ENCODE results near the gene LSAMP.

LSAMP gene

GRCh38 chr3:115876876-115877614, 568.2 kb downstream of the LSAMP start:
- WGBS (ENCODE audit: extremely low coverage, insufficient coverage, insufficient read length): no CpG with 5 or more reads among the region's 8 CpGs
- Histone ChIP-seq H3K9ac (ENCODE audit: low read length) (no peak overlapping the region), H2AFZ (ENCODE audit: insufficient read depth, low read length, poor library complexity) (no peak overlapping the region), H2BK12ac (ENCODE audit: low read length) (no peak overlapping the region), H3K27me3 (ENCODE audit: insufficient read depth, low read length) (no peaks in the 10 kb centered on the region), H2AK5ac (ENCODE audit: low read length) (no peak overlapping the region), H3K36me3 (ENCODE audit: control insufficient read depth in 1 of 2, insufficient read depth in 2 of 2, low read length in 2 of 2) (no peaks in the 10 kb centered on the region), H3K4ac (ENCODE audit: low read depth, low read length) (no peak overlapping the region), H2BK5ac (ENCODE audit: low read depth, low read length, poor library complexity) (no peak overlapping the region), H3K14ac (ENCODE audit: low read length) (no peak overlapping the region), H3K79me2 (ENCODE audit: control insufficient read depth, insufficient read depth, low read length, poor library complexity) (no peaks in the 10 kb centered on the region), H4K8ac (ENCODE audit: low read depth, low read length) (no peak overlapping the region), H3K79me1 (ENCODE audit: low read length) (no peaks in the 10 kb centered on the region), H4K12ac (ENCODE audit: low read depth, low read length) (no peak overlapping the region), H3K18ac (ENCODE audit: low read length) (no peak overlapping the region), H3K4me2 (ENCODE audit: low read length) (no peak overlapping the region), H3K4me3 (ENCODE audit: low read depth, low read length) (no peak overlapping the region), H3K4me1 (ENCODE audit: control insufficient read depth in 1 of 2, insufficient read depth in 2 of 2, low read length in 2 of 2) (no peaks in the 10 kb centered on the region), H3K9me3 (ENCODE audit: insufficient read depth, low read depth, low read length) (no peaks in the 10 kb centered on the region), H2BK120ac (ENCODE audit: insufficient read depth, low read length, poor library complexity) (no peak overlapping the region), H3K23ac (ENCODE audit: low read length) (no peak overlapping the region), H3K27ac (ENCODE audit: low read depth, low read length) (no peak overlapping the region), H4K91ac (ENCODE audit: low read depth, low read length) (no peak overlapping the region)
- no peak for DNase-seq

GRCh38 chr3:115875460-115875859, 569.8 kb downstream of the LSAMP start:
- no peaks in the 10 kb centered on the region for H3K9me3 ChIP-seq (ENCODE audit: insufficient read depth, low read depth, low read length)
- H2AK5ac ChIP-seq (ENCODE audit: low read length): no peak overlapping the region
- no peak overlapping the region for H4K91ac ChIP-seq (ENCODE audit: low read depth, low read length)
- no peak overlapping the region for H3K23ac ChIP-seq (ENCODE audit: low read length)
- no peaks in the 10 kb centered on the region for H3K36me3 ChIP-seq (ENCODE audit: control insufficient read depth in 1 of 2, insufficient read depth in 2 of 2, low read length in 2 of 2)
- no peak overlapping the region for H3K9ac ChIP-seq (ENCODE audit: low read length)
- no peak overlapping the region for H3K4me2 ChIP-seq (ENCODE audit: low read length)
- H3K14ac ChIP-seq (ENCODE audit: low read length): no peak overlapping the region
- no peak overlapping the region for H2AFZ ChIP-seq (ENCODE audit: insufficient read depth, low read length, poor library complexity)
- no peak overlapping the region for H3K4ac ChIP-seq (ENCODE audit: low read depth, low read length)
- no peak overlapping the region for H2BK12ac ChIP-seq (ENCODE audit: low read length)
- WGBS (ENCODE audit: extremely low coverage, insufficient coverage, insufficient read length): no CpG with 5 or more reads among the region's 1 CpG
- H4K12ac ChIP-seq (ENCODE audit: low read depth, low read length): no peak overlapping the region
- no peak overlapping the region for H3K4me3 ChIP-seq (ENCODE audit: low read depth, low read length)
- H3K27me3 ChIP-seq (ENCODE audit: insufficient read depth, low read length): no peaks in the 10 kb centered on the region
- H4K8ac ChIP-seq (ENCODE audit: low read depth, low read length): no peak overlapping the region
- no peaks in the 10 kb centered on the region for H3K4me1 ChIP-seq (ENCODE audit: control insufficient read depth in 1 of 2, insufficient read depth in 2 of 2, low read length in 2 of 2)
- H2BK5ac ChIP-seq (ENCODE audit: low read depth, low read length, poor library complexity): no peak overlapping the region
- no peaks in the 10 kb centered on the region for H3K79me1 ChIP-seq (ENCODE audit: low read length)
- no peak overlapping the region for H3K18ac ChIP-seq (ENCODE audit: low read length)
- no peaks in the 10 kb centered on the region for H3K79me2 ChIP-seq (ENCODE audit: control insufficient read depth, insufficient read depth, low read length, poor library complexity)
- no peak overlapping the region for H3K27ac ChIP-seq (ENCODE audit: low read depth, low read length)
- DNase-seq: no peak
- no peak overlapping the region for H2BK120ac ChIP-seq (ENCODE audit: insufficient read depth, low read length, poor library complexity)

GRCh38 chr3:115871735-115872134, 573.6 kb downstream of the LSAMP start:
- no peak overlapping the region for H2BK120ac ChIP-seq (ENCODE audit: insufficient read depth, low read length, poor library complexity)
- no peak overlapping the region for H3K4ac ChIP-seq (ENCODE audit: low read depth, low read length)
- no peak overlapping the region for H3K4me3 ChIP-seq (ENCODE audit: low read depth, low read length)
- no peak overlapping the region for H2AK5ac ChIP-seq (ENCODE audit: low read length)
- no peaks in the 10 kb centered on the region for H3K27me3 ChIP-seq (ENCODE audit: insufficient read depth, low read length)
- H3K14ac ChIP-seq (ENCODE audit: low read length): no peak overlapping the region
- no peaks in the 10 kb centered on the region for H3K9me3 ChIP-seq (ENCODE audit: insufficient read depth, low read depth, low read length)
- no peak for DNase-seq
- no peak overlapping the region for H4K12ac ChIP-seq (ENCODE audit: low read depth, low read length)
- H4K8ac ChIP-seq (ENCODE audit: low read depth, low read length): no peak overlapping the region
- no peak overlapping the region for H2BK12ac ChIP-seq (ENCODE audit: low read length)
- H3K79me1 ChIP-seq (ENCODE audit: low read length): no peaks in the 10 kb centered on the region
- H3K4me2 ChIP-seq (ENCODE audit: low read length): no peak overlapping the region
- H3K23ac ChIP-seq (ENCODE audit: low read length): no peak overlapping the region
- H3K9ac ChIP-seq (ENCODE audit: low read length): no peak overlapping the region
- no peak overlapping the region for H3K27ac ChIP-seq (ENCODE audit: low read depth, low read length)
- H3K36me3 ChIP-seq (ENCODE audit: control insufficient read depth in 1 of 2, insufficient read depth in 2 of 2, low read length in 2 of 2): no peaks in the 10 kb centered on the region
- H2AFZ ChIP-seq (ENCODE audit: insufficient read depth, low read length, poor library complexity): no peak overlapping the region
- no peak overlapping the region for H2BK5ac ChIP-seq (ENCODE audit: low read depth, low read length, poor library complexity)
- H3K18ac ChIP-seq (ENCODE audit: low read length): no peak overlapping the region
- H3K79me2 ChIP-seq (ENCODE audit: control insufficient read depth, insufficient read depth, low read length, poor library complexity): no peaks in the 10 kb centered on the region
- H3K4me1 ChIP-seq (ENCODE audit: control insufficient read depth in 1 of 2, insufficient read depth in 2 of 2, low read length in 2 of 2): no peaks in the 10 kb centered on the region
- no peak overlapping the region for H4K91ac ChIP-seq (ENCODE audit: low read depth, low read length)

GRCh38 chr3:115864911-115865310, 580.4 kb downstream of the LSAMP start:
- Histone ChIP-seq H3K4me3 (ENCODE audit: low read depth, low read length) (no peak overlapping the region), H3K4me2 (ENCODE audit: low read length) (no peak overlapping the region), H3K36me3 (ENCODE audit: control insufficient read depth in 1 of 2, insufficient read depth in 2 of 2, low read length in 2 of 2) (no peaks in the 10 kb centered on the region), H2BK5ac (ENCODE audit: low read depth, low read length, poor library complexity) (no peak overlapping the region), H2AFZ (ENCODE audit: insufficient read depth, low read length, poor library complexity) (no peak overlapping the region), H3K4ac (ENCODE audit: low read depth, low read length) (no peak overlapping the region), H4K8ac (ENCODE audit: low read depth, low read length) (no peak overlapping the region), H2BK120ac (ENCODE audit: insufficient read depth, low read length, poor library complexity) (no peak overlapping the region), H4K91ac (ENCODE audit: low read depth, low read length) (no peak overlapping the region), H2BK12ac (ENCODE audit: low read length) (no peak overlapping the region), H3K9ac (ENCODE audit: low read length) (no peak overlapping the region), H3K9me3 (ENCODE audit: insufficient read depth, low read depth, low read length) (no peaks in the 10 kb centered on the region), H3K79me2 (ENCODE audit: control insufficient read depth, insufficient read depth, low read length, poor library complexity) (no peaks in the 10 kb centered on the region), H3K79me1 (ENCODE audit: low read length) (no peaks in the 10 kb centered on the region), H3K18ac (ENCODE audit: low read length) (no peak overlapping the region), H3K23ac (ENCODE audit: low read length) (no peak overlapping the region), H3K27ac (ENCODE audit: low read depth, low read length) (no peak overlapping the region), H2AK5ac (ENCODE audit: low read length) (no peak overlapping the region), H4K12ac (ENCODE audit: low read depth, low read length) (no peak overlapping the region), H3K14ac (ENCODE audit: low read length) (no peak overlapping the region), H3K27me3 (ENCODE audit: insufficient read depth, low read length) (no peaks in the 10 kb centered on the region), H3K4me1 (ENCODE audit: control insufficient read depth in 1 of 2, insufficient read depth in 2 of 2, low read length in 2 of 2) (no peaks in the 10 kb centered on the region)
- no CpG with 5 or more reads among the region's 2 CpGs for WGBS (ENCODE audit: extremely low coverage, insufficient coverage, insufficient read length)
- DNase-seq: no peak

Measured in trophoblast cell (in vitro differentiated cells and primary cell).